ENCODE results near the gene CIDEA.

Gene CIDEA

GRCh38 chr18:12301263-12302005 lies 47.3 kb downstream of the CIDEA start:
- no peak for DNase-seq (ENCODE audit: low spot score)

- no peak for DNase-seq (ENCODE audit: low spot score)
Observed at GRCh38 chr18:12302391-12303147, 48.4 kb downstream of the CIDEA start.

- no peak for DNase-seq (ENCODE audit: low spot score)
Observed at GRCh38 chr18:12304351-12305210, 50.4 kb downstream of the CIDEA start.

- DNase-seq (ENCODE audit: low spot score) = no peak
Observed at GRCh38 chr18:12305211-12305610, 51.0 kb downstream of the CIDEA start.

GRCh38 chr18:12305930-12306629 lies 51.9 kb downstream of the CIDEA start:
- DNase-seq (ENCODE audit: low spot score) = no peak

GRCh38 chr18:12306752-12307700 lies 52.9 kb downstream of the CIDEA start:
- peak; percentile 54 for DNase-seq (ENCODE audit: low spot score)

GRCh38 chr18:12307701-12308385 lies 53.7 kb downstream of the CIDEA start, which contains the start of gene TUBB6:
TSS of gene TUBB6 (plus strand) at chr18:12308241. CDS start at chr18:12308293, 52 bp downstream.
- peak; percentile 93 for DNase-seq (ENCODE audit: low spot score)

- peak; percentile 88 for DNase-seq (ENCODE audit: low spot score)
Observed at GRCh38 chr18:12308386-12309100, 54.4 kb downstream of the CIDEA start.

GRCh38 chr18:12309683-12310198 lies 55.6 kb downstream of the CIDEA start:
- no peak for DNase-seq (ENCODE audit: low spot score)

GRCh38 chr18:12310762-12311161 lies 56.6 kb downstream of the CIDEA start:
- no peak for DNase-seq (ENCODE audit: low spot score)

GRCh38 chr18:12312976-12313375 lies 58.8 kb downstream of the CIDEA start:
- DNase-seq (ENCODE audit: low spot score) = no peak

GRCh38 chr18:12313530-12314245 lies 59.5 kb downstream of the CIDEA start:
- no peak for DNase-seq (ENCODE audit: low spot score)

- DNase-seq (ENCODE audit: low spot score) = no peak
Observed at GRCh38 chr18:12314591-12315305, 60.6 kb downstream of the CIDEA start.

- no peak for DNase-seq (ENCODE audit: low spot score)
Observed at GRCh38 chr18:12315490-12315889, 61.3 kb downstream of the CIDEA start.

- no peak for DNase-seq (ENCODE audit: low spot score)
Observed at GRCh38 chr18:12315911-12316310, 61.8 kb downstream of the CIDEA start.

- DNase-seq (ENCODE audit: low spot score) = no peak
Observed at GRCh38 chr18:12317664-12318333, 63.6 kb downstream of the CIDEA start.

- DNase-seq (ENCODE audit: low spot score) = no peak
Observed at GRCh38 chr18:12318334-12318697, 64.2 kb downstream of the CIDEA start.
